HL-60 (cell line): ENCODE data around the gene OR1J2.

Source experiments
- DNase-seq, 2 experiments: peaks; one replicate each; pipeline ENCODE4 v3.0.0-alpha.2; 2010 to 2020; ENCODE audit warnings: low read depth in 1 of 2, low spot score in 1 of 2
- H3K27ac ChIP-seq: fragments of 250-450 bp; sonication (Bioruptor Pico); replicated peaks from 2 replicates; pipeline ENCODE4 v1.5.1; 2020; ENCODE audit warnings: mild to moderate bottlenecking, moderate library complexity
- H3K27me3 ChIP-seq: fragments of 250-450 bp; sonication (Bioruptor Pico); 2 replicates; pipeline ENCODE4 v1.5.1; 2021; ENCODE audit warnings: mild to moderate bottlenecking, moderate library complexity; ENCODE audit not compliant: insufficient read depth, poor library complexity, severe bottlenecking
- H3K4me3 ChIP-seq: replicated peaks from 2 replicates; pipeline ENCODE4 v1.5.1; 2011; ENCODE audit warnings: mild to moderate bottlenecking, control low read depth, low read length; ENCODE audit not compliant: insufficient read depth
- GABPA ChIP-seq: IDR thresholded peaks from 2 replicates; pipeline ENCODE4 v1.6.1; 2012; ENCODE audit warnings: low read depth
- POLR2AphosphoS5 ChIP-seq: IDR thresholded peaks from 2 replicates; pipeline ENCODE4 v1.6.1; 2012; ENCODE audit warnings: low read depth
- SPI1 ChIP-seq: IDR thresholded peaks from 2 replicates; pipeline ENCODE4 v1.6.1; 2012; ENCODE audit warnings: low read depth, mild to moderate bottlenecking, borderline replicate concordance
- TF ChIP-seq, protein P1 (sequence below): IDR thresholded peaks from 2 replicates; pipeline ENCODE4 v1.6.1; 2012; ENCODE audit warnings: low read depth; ENCODE audit not compliant: insufficient replicate concordance
- TF ChIP-seq, protein P2 (sequence below): IDR thresholded peaks from one replicate; pipeline ENCODE4 v1.5.1; 2011; ENCODE audit warnings: low read length, control low read depth, inconsistent platforms; ENCODE audit not compliant: insufficient read depth

OR1J2 gene

GRCh38 chr9:122468735-122469134 lies 41.9 kb upstream of the OR1J2 start:
- Histone ChIP-seq H3K27me3 (no peaks in the 10 kb centered on the region), H3K27ac (no peak overlapping the region), H3K4me3 (no peak overlapping the region)
- no peak for DNase-seq
- TF ChIP-seq SPI1 (no peak), POLR2AphosphoS5 (no peak), GABPA (no peak)
- TF ChIP-seq, protein P1, sequence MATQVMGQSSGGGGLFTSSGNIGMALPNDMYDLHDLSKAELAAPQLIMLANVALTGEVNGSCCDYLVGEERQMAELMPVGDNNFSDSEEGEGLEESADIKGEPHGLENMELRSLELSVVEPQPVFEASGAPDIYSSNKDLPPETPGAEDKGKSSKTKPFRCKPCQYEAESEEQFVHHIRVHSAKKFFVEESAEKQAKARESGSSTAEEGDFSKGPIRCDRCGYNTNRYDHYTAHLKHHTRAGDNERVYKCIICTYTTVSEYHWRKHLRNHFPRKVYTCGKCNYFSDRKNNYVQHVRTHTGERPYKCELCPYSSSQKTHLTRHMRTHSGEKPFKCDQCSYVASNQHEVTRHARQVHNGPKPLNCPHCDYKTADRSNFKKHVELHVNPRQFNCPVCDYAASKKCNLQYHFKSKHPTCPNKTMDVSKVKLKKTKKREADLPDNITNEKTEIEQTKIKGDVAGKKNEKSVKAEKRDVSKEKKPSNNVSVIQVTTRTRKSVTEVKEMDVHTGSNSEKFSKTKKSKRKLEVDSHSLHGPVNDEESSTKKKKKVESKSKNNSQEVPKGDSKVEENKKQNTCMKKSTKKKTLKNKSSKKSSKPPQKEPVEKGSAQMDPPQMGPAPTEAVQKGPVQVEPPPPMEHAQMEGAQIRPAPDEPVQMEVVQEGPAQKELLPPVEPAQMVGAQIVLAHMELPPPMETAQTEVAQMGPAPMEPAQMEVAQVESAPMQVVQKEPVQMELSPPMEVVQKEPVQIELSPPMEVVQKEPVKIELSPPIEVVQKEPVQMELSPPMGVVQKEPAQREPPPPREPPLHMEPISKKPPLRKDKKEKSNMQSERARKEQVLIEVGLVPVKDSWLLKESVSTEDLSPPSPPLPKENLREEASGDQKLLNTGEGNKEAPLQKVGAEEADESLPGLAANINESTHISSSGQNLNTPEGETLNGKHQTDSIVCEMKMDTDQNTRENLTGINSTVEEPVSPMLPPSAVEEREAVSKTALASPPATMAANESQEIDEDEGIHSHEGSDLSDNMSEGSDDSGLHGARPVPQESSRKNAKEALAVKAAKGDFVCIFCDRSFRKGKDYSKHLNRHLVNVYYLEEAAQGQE, result no peak
- TF ChIP-seq, protein P2, sequence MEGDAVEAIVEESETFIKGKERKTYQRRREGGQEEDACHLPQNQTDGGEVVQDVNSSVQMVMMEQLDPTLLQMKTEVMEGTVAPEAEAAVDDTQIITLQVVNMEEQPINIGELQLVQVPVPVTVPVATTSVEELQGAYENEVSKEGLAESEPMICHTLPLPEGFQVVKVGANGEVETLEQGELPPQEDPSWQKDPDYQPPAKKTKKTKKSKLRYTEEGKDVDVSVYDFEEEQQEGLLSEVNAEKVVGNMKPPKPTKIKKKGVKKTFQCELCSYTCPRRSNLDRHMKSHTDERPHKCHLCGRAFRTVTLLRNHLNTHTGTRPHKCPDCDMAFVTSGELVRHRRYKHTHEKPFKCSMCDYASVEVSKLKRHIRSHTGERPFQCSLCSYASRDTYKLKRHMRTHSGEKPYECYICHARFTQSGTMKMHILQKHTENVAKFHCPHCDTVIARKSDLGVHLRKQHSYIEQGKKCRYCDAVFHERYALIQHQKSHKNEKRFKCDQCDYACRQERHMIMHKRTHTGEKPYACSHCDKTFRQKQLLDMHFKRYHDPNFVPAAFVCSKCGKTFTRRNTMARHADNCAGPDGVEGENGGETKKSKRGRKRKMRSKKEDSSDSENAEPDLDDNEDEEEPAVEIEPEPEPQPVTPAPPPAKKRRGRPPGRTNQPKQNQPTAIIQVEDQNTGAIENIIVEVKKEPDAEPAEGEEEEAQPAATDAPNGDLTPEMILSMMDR, result no peak

DNA sequence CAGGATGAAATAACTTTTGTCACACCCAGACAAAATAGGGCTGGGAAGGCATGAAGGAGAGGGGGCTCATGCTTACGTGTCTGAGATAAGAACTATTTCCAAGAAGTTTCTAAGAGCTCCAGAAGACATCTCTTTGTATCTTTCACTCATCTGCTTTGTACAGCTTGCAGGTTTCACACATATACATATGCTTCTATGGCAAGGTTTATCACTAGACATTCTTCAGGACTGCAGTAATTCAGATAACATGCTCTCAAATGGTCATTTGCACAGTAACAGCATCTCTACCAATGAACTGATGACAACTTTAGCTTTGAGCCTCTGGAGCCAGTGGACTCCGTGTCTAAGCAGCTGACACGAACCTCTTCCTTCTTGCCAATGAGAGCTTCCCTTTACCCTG lies 36.0 kb upstream of the OR1J2 start:
- DNase-seq, result no peak
- TF ChIP-seq, protein P2, result no peak
- H3K4me3 ChIP-seq, result no peak overlapping the region
- no peak overlapping the region for H3K27ac ChIP-seq
- H3K27me3 ChIP-seq, result peaks cover 2% of the 10 kb centered on the region

- no peak for DNase-seq
- peaks cover 2% of the 10 kb centered on the region for H3K27me3 ChIP-seq
- TF ChIP-seq, protein P1, result no peak
- TF ChIP-seq POLR2AphosphoS5, result no peak
- TF ChIP-seq, protein P2, result no peak
- TF ChIP-seq SPI1, result no peak
- no peak for TF ChIP-seq GABPA
- H3K4me3 ChIP-seq, result no peak overlapping the region
- H3K27ac ChIP-seq, result no peak overlapping the region
Observed at GRCh38 chr9:122475717-122476116, 34.9 kb upstream of the OR1J2 start.

DNA sequence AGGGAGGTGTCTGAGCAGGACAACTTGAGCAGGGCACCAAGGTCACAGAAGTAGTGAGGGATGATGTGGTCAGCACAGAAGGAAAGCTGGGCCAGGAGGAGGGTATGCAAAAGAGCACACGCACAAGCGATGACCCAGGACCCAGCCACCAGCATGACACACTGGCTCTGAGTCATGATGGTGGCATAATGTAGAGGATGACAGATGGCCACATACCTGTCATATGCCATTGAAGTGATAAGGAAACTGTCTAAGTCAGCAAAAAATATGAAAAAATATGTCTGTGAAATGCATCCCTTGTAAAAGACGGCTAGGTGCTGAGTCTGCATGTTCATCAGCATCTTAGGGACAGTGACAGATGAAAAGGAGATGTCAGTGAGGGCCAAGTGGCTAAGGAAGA lies 33.3 kb upstream of the OR1J2 start:
- Histone ChIP-seq H3K4me3 (no peak overlapping the region), H3K27me3 (peaks cover 2% of the 10 kb centered on the region), H3K27ac (no peak overlapping the region)
- TF ChIP-seq, protein P2, result no peak
- TF ChIP-seq, protein P1, result no peak
- no peak for TF ChIP-seq GABPA
- no peak for TF ChIP-seq POLR2AphosphoS5
- TF ChIP-seq SPI1, result no peak
- DNase-seq, result no peak
